ENCODE results near the gene BTBD10.
A peak's percentile ranks its signal among the peaks of the same experiment; 100 is the strongest.

The BTBD10 gene

GRCh38 chr11:13384908-13385640, 77.9 kb downstream of the BTBD10 start:
- TF ChIP-seq, protein P1, sequence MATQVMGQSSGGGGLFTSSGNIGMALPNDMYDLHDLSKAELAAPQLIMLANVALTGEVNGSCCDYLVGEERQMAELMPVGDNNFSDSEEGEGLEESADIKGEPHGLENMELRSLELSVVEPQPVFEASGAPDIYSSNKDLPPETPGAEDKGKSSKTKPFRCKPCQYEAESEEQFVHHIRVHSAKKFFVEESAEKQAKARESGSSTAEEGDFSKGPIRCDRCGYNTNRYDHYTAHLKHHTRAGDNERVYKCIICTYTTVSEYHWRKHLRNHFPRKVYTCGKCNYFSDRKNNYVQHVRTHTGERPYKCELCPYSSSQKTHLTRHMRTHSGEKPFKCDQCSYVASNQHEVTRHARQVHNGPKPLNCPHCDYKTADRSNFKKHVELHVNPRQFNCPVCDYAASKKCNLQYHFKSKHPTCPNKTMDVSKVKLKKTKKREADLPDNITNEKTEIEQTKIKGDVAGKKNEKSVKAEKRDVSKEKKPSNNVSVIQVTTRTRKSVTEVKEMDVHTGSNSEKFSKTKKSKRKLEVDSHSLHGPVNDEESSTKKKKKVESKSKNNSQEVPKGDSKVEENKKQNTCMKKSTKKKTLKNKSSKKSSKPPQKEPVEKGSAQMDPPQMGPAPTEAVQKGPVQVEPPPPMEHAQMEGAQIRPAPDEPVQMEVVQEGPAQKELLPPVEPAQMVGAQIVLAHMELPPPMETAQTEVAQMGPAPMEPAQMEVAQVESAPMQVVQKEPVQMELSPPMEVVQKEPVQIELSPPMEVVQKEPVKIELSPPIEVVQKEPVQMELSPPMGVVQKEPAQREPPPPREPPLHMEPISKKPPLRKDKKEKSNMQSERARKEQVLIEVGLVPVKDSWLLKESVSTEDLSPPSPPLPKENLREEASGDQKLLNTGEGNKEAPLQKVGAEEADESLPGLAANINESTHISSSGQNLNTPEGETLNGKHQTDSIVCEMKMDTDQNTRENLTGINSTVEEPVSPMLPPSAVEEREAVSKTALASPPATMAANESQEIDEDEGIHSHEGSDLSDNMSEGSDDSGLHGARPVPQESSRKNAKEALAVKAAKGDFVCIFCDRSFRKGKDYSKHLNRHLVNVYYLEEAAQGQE (IDR thresholded peaks at IDR 0.05; ENCODE audit: low read depth), result no peak
- TF ChIP-seq RAD21 (IDR thresholded peaks at IDR 0.05; ENCODE audit: low read depth), result peak; percentile 58

GRCh38 chr11:13382751-13383150, 80.3 kb downstream of the BTBD10 start:
- no peak for TF ChIP-seq EGR1 (IDR thresholded peaks at IDR 0.05)
- no peak for TF ChIP-seq TEAD4 (IDR thresholded peaks at IDR 0.05)
- no peak for TF ChIP-seq ZBTB7A (IDR thresholded peaks at IDR 0.05; ENCODE audit: low read depth)
- TF ChIP-seq RAD21 (IDR thresholded peaks at IDR 0.05; ENCODE audit: low read depth), result no peak
- no peak for TF ChIP-seq FOXM1 (IDR thresholded peaks at IDR 0.05; ENCODE audit: borderline replicate concordance, low read depth)
- no peak for TF ChIP-seq TCF12 (IDR thresholded peaks at IDR 0.05; ENCODE audit: low read depth)
- TF ChIP-seq, protein P1 (IDR thresholded peaks at IDR 0.05; ENCODE audit: low read depth), result no peak
- TF ChIP-seq, protein P2, sequence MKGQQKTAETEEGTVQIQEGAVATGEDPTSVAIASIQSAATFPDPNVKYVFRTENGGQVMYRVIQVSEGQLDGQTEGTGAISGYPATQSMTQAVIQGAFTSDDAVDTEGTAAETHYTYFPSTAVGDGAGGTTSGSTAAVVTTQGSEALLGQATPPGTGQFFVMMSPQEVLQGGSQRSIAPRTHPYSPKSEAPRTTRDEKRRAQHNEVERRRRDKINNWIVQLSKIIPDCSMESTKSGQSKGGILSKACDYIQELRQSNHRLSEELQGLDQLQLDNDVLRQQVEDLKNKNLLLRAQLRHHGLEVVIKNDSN (IDR thresholded peaks at IDR 0.05), result no peak
- TF ChIP-seq TAF1 (IDR thresholded peaks at IDR 0.05; ENCODE audit: low read depth), result no peak
- TF ChIP-seq CEBPB (IDR thresholded peaks at IDR 0.05), result no peak

GRCh38 chr11:13380731-13381130, 82.3 kb downstream of the BTBD10 start:
- no peak for TF ChIP-seq EP300 (IDR thresholded peaks at IDR 0.05; ENCODE audit: borderline replicate concordance)
- no peak for TF ChIP-seq TCF12 (IDR thresholded peaks at IDR 0.05; ENCODE audit: low read depth)
- no peak for TF ChIP-seq TEAD4 (IDR thresholded peaks at IDR 0.05)

GRCh38 chr11:13378316-13378715, 84.7 kb downstream of the BTBD10 start:
- TF ChIP-seq EGR1 (IDR thresholded peaks at IDR 0.05) (no peak), EP300 (IDR thresholded peaks at IDR 0.05; ENCODE audit: borderline replicate concordance) (no peak), NFIC (IDR thresholded peaks at IDR 0.05) (no peak), CEBPB (IDR thresholded peaks at IDR 0.05) (no peak), FOXM1 (IDR thresholded peaks at IDR 0.05; ENCODE audit: borderline replicate concordance, low read depth) (no peak), TEAD4 (IDR thresholded peaks at IDR 0.05) (no peak), CREB1 (IDR thresholded peaks at IDR 0.05; ENCODE audit: low read depth) (no peak), YY1 (IDR thresholded peaks at IDR 0.05; ENCODE audit: low read depth) (no peak)
- TF ChIP-seq, protein P1 (IDR thresholded peaks at IDR 0.05; ENCODE audit: low read depth), result no peak

DNA sequence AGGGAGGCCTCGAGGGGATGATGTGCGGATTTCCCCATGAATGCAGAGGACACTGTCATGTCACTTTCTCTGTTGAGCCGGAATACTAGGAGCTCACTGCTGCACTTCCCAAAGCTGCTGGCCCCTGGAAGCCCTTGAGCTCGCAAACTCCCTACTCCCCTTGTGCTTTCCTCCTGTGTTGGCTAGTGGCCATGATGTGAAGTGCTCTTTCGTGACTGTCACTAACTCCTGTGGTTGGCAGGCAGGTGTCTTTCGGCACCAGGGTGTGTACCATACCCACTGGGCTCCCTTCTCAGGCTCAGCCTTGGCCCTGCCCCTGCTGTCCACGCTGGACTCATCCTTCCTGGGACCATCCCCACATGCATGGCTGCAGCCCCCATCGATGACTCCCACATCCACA, 86.2 kb downstream of the BTBD10 start:
- TF ChIP-seq, protein P2 (IDR thresholded peaks at IDR 0.05), result no peak

- TF ChIP-seq NFIC (IDR thresholded peaks at IDR 0.05) (no peak), FOXM1 (IDR thresholded peaks at IDR 0.05; ENCODE audit: borderline replicate concordance, low read depth) (no peak), CEBPB (IDR thresholded peaks at IDR 0.05) (no peak), RAD21 (IDR thresholded peaks at IDR 0.05; ENCODE audit: low read depth) (no peak), ZBTB7A (IDR thresholded peaks at IDR 0.05; ENCODE audit: low read depth) (no peak), EGR1 (IDR thresholded peaks at IDR 0.05) (no peak)
- TF ChIP-seq, protein P2 (IDR thresholded peaks at IDR 0.05), result no peak
These were observed 86.6 kb downstream of the BTBD10 start for GRCh38 chr11:13376402-13376801.
